Gastrocnemius medialis (tissue), 4 donors: ENCODE data around the gene FADD.

Experiments used
- CTCF ChIP-seq, 5 experiments: fragments of 450-650 bp in 3 of 5; fragments of 200-600 bp in 2 of 5; sonication (generic) in 2 of 5; IDR thresholded peaks in 4 of 5; conservative IDR thresholded peaks in 1 of 5; 1 replicate in 4 of 5; 2 replicates in 1 of 5; pipeline ENCODE4 v1.5.1; 2016 to 2019; ENCODE audit warnings: antibody characterized with exemption in 5 of 5, mild to moderate bottlenecking in 3 of 5, moderate library complexity in 3 of 5
- POLR2A ChIP-seq, 2 donors: fragments of 450-650 bp; IDR thresholded peaks; one replicate each; pipeline ENCODE4 v1.6.1; 2017; ENCODE audit warnings: antibody characterized with exemption in 2 of 2, mild to moderate bottlenecking in 2 of 2, moderate library complexity in 2 of 2

- TF ChIP-seq CTCF (IDR thresholded peaks at IDR 0.05 in 4 of 5, conservative IDR thresholded peaks at IDR 0.05 in 1 of 5) (no peak), POLR2A (IDR thresholded peaks at IDR 0.05) (no peak)
Measured at GRCh38 chr11:70158757-70159389, 44.2 kb upstream of the FADD start.
